Testis (tissue), 3 donors: ENCODE data around the gene GAD2. TPM values are rescaled to one million over a fixed set of nuclear protein-coding genes. Genes with fewer than 3 reads are reported as not detected.

Experiments
- DNase-seq: peaks from one replicate; pipeline ENCODE4 v3.0.0-alpha.2; 2019
- H3K27ac ChIP-seq, 2 donors: fragments of 200-600 bp; sonication (generic); one replicate each; pipeline ENCODE4 v1.5.1; 2019
- H3K27me3 ChIP-seq: fragments of 200-600 bp; sonication (generic); one replicate; pipeline ENCODE4 v1.5.1; 2019
- H3K36me3 ChIP-seq: fragments of 200-600 bp; sonication (generic); one replicate; pipeline ENCODE4 v1.5.1; 2017; ENCODE audit warnings: low read depth; ENCODE audit errors: missing control alignments
- H3K4me1 ChIP-seq: fragments of 200-600 bp; sonication (generic); one replicate; pipeline ENCODE4 v1.5.1; 2019
- H3K4me3 ChIP-seq, 2 donors: fragments of 200-600 bp; sonication (generic); one replicate each; pipeline ENCODE4 v1.5.1; 2017 to 2019
- H3K9me3 ChIP-seq: fragments of 200-600 bp; sonication (generic); one replicate; pipeline ENCODE4 v1.5.1; 2017
- CTCF ChIP-seq, 3 experiments: fragments of 450-650 bp in 2 of 3; fragments of 200-600 bp in 1 of 3; sonication (generic) in 1 of 3; IDR thresholded peaks; one replicate each; pipeline ENCODE4 v1.5.1; 2016 to 2019; ENCODE audit warnings: antibody characterized with exemption in 3 of 3, mild to moderate bottlenecking in 2 of 3, moderate library complexity in 1 of 3
- POLR2A ChIP-seq: fragments of 450-650 bp; IDR thresholded peaks from one replicate; pipeline ENCODE4 v1.6.1; 2017; ENCODE audit warnings: antibody characterized with exemption, mild to moderate bottlenecking, moderate library complexity
- WGBS, 2 donors: methylation state at CpG; one replicate each; pipeline ENCODE4 v1.1.5; 2018; 5-methylcytosine and 5-hydroxymethylcytosine counted together
- intact Hi-C: fragments of 100-400 bp; cut with DNase I; formaldehyde crosslinking; loops from one replicate; pipeline ENCODE4 v1.15.1; 2023; ENCODE audit warnings: low total_unique reads
- polyA plus RNA-seq: library from polyadenylated mRNA; stranded (reverse); fragments of 350-450 nt; fragmentation: Illumina TruSeq; extraction: RNeasy Lipid Tissue Mini Kit (QIAGEN cat#74804); gene quantifications from one replicate; pipeline ENCODE4 v1.2.3, GENCODE V29; 2014; ENCODE audit warnings: low read depth, low replicate concordance; ENCODE audit not compliant: insufficient read depth
- total RNA-seq, 2 donors: library from RNA; depleted of rRNA; stranded (reverse); fragments of >200 nt; gene quantifications; one replicate each; pipeline ENCODE4 v1.2.3, GENCODE V29; 2016

GAD2 gene
- total and polyA plus RNA-seq, 3 donors from 2014 or later = 0.66 to 2.2 (median 1.0) TPM

GRCh38 chr10:26269754-26270153 lies 53.2 kb downstream of the GAD2 start:
- TF ChIP-seq POLR2A (no peak), CTCF (IDR thresholded peaks at IDR 0.05) (no peak)
- no peak for DNase-seq
- Histone ChIP-seq H3K27me3 (no peaks in the 10 kb centered on the region), H3K4me1 (no peaks in the 10 kb centered on the region), H3K4me3 (no peak overlapping the region), H3K9me3 (no peaks in the 10 kb centered on the region), H3K36me3 (no peaks in the 10 kb centered on the region), H3K27ac (no peak overlapping the region)
- intact Hi-C loops = no loop called here
- 38 to 45% methylated on average over 8 of the region's 8 CpGs for WGBS, 2 donors

DNA sequence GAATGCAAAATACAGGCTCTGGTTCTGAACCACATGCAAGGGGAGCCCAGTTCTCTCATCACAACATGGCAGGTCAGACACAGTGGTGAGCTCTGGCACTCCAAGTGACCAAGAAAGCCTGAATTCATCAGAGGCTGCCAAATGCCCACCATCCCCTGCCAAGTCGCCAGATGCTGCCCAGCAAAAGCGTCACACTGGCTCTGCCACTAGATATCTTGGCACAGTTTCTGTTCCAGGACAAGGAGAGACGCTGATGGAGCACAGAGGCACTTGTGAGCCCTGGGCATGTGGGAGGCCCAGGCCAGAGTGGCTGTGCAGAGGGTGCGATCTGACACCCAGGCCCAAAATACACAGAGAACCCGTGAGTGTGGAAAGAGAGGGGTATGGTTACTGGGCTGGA lies 57.8 kb downstream of the GAD2 start:
- no peak for DNase-seq
- Histone ChIP-seq H3K4me1 (no peaks in the 10 kb centered on the region), H3K36me3 (no peaks in the 10 kb centered on the region), H3K27ac (no peak overlapping the region), H3K9me3 (no peaks in the 10 kb centered on the region), H3K4me3 (no peak overlapping the region), H3K27me3 (no peaks in the 10 kb centered on the region)
- 79 to 94% methylated on average over 5 of the region's 5 CpGs for WGBS, 2 donors
- intact Hi-C loops = no loop called here
- no peak for TF ChIP-seq POLR2A
- TF ChIP-seq CTCF (IDR thresholded peaks at IDR 0.05) = no peak

- TF ChIP-seq POLR2A (no peak), CTCF (IDR thresholded peaks at IDR 0.05) (no peak)
- intact Hi-C loops = no loop called here
- Histone ChIP-seq H3K9me3 (no peaks in the 10 kb centered on the region), H3K27me3 (no peaks in the 10 kb centered on the region), H3K4me1 (no peaks in the 10 kb centered on the region), H3K36me3 (no peaks in the 10 kb centered on the region), H3K4me3 (no peak overlapping the region), H3K27ac (no peak overlapping the region)
- WGBS, 2 donors = 78 to 87% methylated on average over 3 of the region's 3 CpGs
- DNase-seq = no peak
Observed at GRCh38 chr10:26278295-26278694, 61.7 kb downstream of the GAD2 start.

DNA sequence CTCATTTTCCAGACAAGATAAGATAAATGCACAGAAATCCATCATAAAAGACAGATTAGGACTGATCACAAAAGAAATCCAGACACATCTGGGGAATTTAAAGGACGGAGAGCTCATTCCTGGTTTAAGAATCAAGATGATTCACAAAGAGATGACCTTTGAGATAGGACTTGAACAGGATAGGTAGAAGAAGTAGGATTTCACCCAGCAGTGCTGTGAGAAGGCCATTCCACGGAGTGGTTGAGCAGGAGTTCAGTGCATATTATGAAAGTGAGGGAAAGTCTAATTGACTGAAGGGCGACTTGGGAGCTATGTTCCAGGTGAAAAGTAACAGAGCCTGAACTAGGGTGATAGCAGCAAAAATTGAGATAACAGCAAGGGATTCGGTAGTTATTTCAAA lies 73.7 kb downstream of the GAD2 start:
- 76 to 84% methylated on average over 4 of the region's 4 CpGs for WGBS, 2 donors
- H3K36me3 ChIP-seq = no peaks in the 10 kb centered on the region
- H3K4me3 ChIP-seq = no peak overlapping the region
- no peak for DNase-seq
- H3K27me3 ChIP-seq = no peaks in the 10 kb centered on the region
- H3K4me1 ChIP-seq = no peaks in the 10 kb centered on the region
- intact Hi-C loops = no loop called here
- no peak overlapping the region for H3K27ac ChIP-seq
- H3K9me3 ChIP-seq = no peaks in the 10 kb centered on the region
- TF ChIP-seq POLR2A = no peak
- no peak for TF ChIP-seq CTCF (IDR thresholded peaks at IDR 0.05)

DNA sequence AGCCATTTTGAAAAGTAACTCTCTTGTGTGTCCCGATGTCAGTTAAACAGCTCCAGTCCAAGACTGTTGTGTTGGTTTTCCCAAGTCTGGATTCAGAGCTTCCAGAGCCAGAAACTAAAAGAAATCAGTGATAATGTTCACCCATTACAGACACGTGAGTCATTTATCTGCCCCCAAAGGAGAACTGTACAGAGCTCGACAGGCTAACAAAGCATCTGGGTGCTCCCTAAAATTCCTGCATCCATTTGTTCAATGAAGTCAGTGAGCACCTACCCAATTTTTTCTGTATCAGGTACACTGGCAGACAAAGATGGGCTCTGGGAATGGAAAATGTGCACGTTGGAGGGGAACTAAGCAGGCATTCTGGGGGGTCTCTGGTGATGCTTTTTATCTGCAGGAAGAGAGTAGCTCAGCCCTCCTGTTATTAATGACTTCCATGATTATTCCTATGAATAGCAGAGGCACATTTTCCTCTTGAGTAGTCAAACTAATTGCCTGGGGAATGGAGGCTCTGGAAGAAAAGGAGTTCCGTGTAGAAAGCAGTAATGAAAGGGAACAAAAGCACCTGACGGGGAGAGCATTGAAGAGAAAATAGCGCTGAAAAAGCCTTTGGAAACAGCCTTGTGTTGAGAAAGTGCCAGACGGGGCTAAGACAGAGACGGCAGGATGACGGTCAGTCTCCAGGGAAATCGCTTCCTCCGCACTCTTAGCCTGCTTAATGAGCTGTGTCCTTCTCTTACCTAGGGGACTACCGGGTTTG lies 75.3 kb downstream of the GAD2 start:
- intact Hi-C loops = no loop called here
- no peak overlapping the region for H3K27ac ChIP-seq
- H3K27me3 ChIP-seq = no peaks in the 10 kb centered on the region
- no peak overlapping the region for H3K4me3 ChIP-seq
- no peak for TF ChIP-seq CTCF (IDR thresholded peaks at IDR 0.05)
- 64 to 66% methylated on average over 13 of the region's 13 CpGs for WGBS, 2 donors
- no peaks in the 10 kb centered on the region for H3K36me3 ChIP-seq
- H3K4me1 ChIP-seq = no peaks in the 10 kb centered on the region
- no peak for DNase-seq
- H3K9me3 ChIP-seq = no peaks in the 10 kb centered on the region
